Mesothelial cell of epicardium (in vitro differentiated cells): ENCODE results near the gene MARCHF11. TPM values are rescaled to one million over a fixed set of nuclear protein-coding genes. Genes with fewer than 3 reads are reported as not detected.

ENCODE experiments used
- DNase-seq, 2 experiments: peaks; one replicate each; pipeline ENCODE4 v3.0.0; 2021; ENCODE audit warnings: low spot score in 2 of 2; ENCODE audit not compliant: unreplicated experiment in 2 of 2
- H3K27ac Mint-ChIP-seq: 2 replicates; pipeline ENCODE4 v1.8.0; 2021; ENCODE audit warnings: mixed read lengths
- H3K27me3 Mint-ChIP-seq: 2 replicates; pipeline ENCODE4 v1.8.0; 2021; ENCODE audit warnings: low read depth, mixed read lengths
- H3K36me3 Mint-ChIP-seq: 2 replicates; pipeline ENCODE4 v1.8.0; 2021; ENCODE audit warnings: mixed read lengths
- H3K4me1 Mint-ChIP-seq: 2 replicates; pipeline ENCODE4 v1.8.0; 2021; ENCODE audit warnings: mixed read lengths
- H3K4me3 Mint-ChIP-seq: 2 replicates; pipeline ENCODE4 v1.8.0; 2021; ENCODE audit warnings: mild to moderate bottlenecking, moderate library complexity, mixed read lengths
- H3K9me3 Mint-ChIP-seq: 2 replicates; pipeline ENCODE4 v1.8.0; 2021; ENCODE audit warnings: mixed read lengths
- CTCF ChIP-seq: fragments of 200-600 bp; sonication (generic); IDR thresholded peaks from one replicate; pipeline ENCODE4 v1.5.0; 2021; ENCODE audit warnings: antibody characterized with exemption; ENCODE audit not compliant: unreplicated experiment
- total RNA-seq: library from RNA; stranded (reverse); gene quantifications from 3 replicates; pipeline ENCODE4 v1.2.1, GENCODE V29; 2021

The MARCHF11 gene
- total RNA-seq, 1 donor from 2014 or later: not detected

- no peak for TF ChIP-seq CTCF
- Mint-ChIP-seq H3K27ac (no peak overlapping the region), H3K9me3 (no peaks in the 10 kb centered on the region), H3K36me3 (no peaks in the 10 kb centered on the region), H3K4me1 (no peaks in the 10 kb centered on the region), H3K27me3 (peaks cover 7% of the 10 kb centered on the region), H3K4me3 (no peak overlapping the region)
- no peak for DNase-seq
These were observed 97.5 kb downstream of the MARCHF11 start for GRCh38 chr5:16082053-16082452.

- DNase-seq: no peak
- Mint-ChIP-seq H3K4me1 (no peaks in the 10 kb centered on the region), H3K36me3 (no peaks in the 10 kb centered on the region), H3K4me3 (no peak overlapping the region), H3K27me3 (peaks cover 7% of the 10 kb centered on the region), H3K27ac (no peak overlapping the region), H3K9me3 (no peaks in the 10 kb centered on the region)
- TF ChIP-seq CTCF: no peak
These were observed 98.1 kb downstream of the MARCHF11 start for GRCh38 chr5:16081376-16081955.

GRCh38 chr5:16076657-16077056 is 102.9 kb downstream of the MARCHF11 start:
- Mint-ChIP-seq H3K9me3 (no peaks in the 10 kb centered on the region), H3K4me3 (no peak overlapping the region)
- TF ChIP-seq CTCF: no peak

GRCh38 chr5:16074358-16074757 is 105.2 kb downstream of the MARCHF11 start:
- Mint-ChIP-seq H3K27me3 (peaks cover 4% of the 10 kb centered on the region), H3K27ac (no peak overlapping the region), H3K9me3 (no peaks in the 10 kb centered on the region), H3K4me3 (no peak overlapping the region), H3K36me3 (no peaks in the 10 kb centered on the region), H3K4me1 (no peaks in the 10 kb centered on the region)
- TF ChIP-seq CTCF: no peak
- no peak for DNase-seq

More at GRCh38 chr5:16076657-16077056, 102.9 kb downstream of the MARCHF11 start:
- Mint-ChIP-seq H3K27me3 (peaks cover 7% of the 10 kb centered on the region), H3K27ac (no peak overlapping the region), H3K36me3 (no peaks in the 10 kb centered on the region), H3K4me1 (no peaks in the 10 kb centered on the region)
- DNase-seq: no peak

- H3K27me3 Mint-ChIP-seq: peaks cover 14% of the 10 kb centered on the region
- H3K9me3 Mint-ChIP-seq: no peaks in the 10 kb centered on the region
- DNase-seq: no peak
- H3K27ac Mint-ChIP-seq: no peak overlapping the region
- H3K4me1 Mint-ChIP-seq: no peaks in the 10 kb centered on the region
- no peak for TF ChIP-seq CTCF
- no peak overlapping the region for H3K4me3 Mint-ChIP-seq
- H3K36me3 Mint-ChIP-seq: no peaks in the 10 kb centered on the region
These were observed 107.0 kb downstream of the MARCHF11 start for GRCh38 chr5:16072616-16073015.

- Mint-ChIP-seq H3K27ac (no peak overlapping the region), H3K4me1 (no peaks in the 10 kb centered on the region), H3K9me3 (no peaks in the 10 kb centered on the region), H3K36me3 (no peaks in the 10 kb centered on the region), H3K4me3 (no peak overlapping the region), H3K27me3 (peaks cover 24% of the 10 kb centered on the region)
- no peak for TF ChIP-seq CTCF
- no peak for DNase-seq
These were observed 112.2 kb downstream of the MARCHF11 start for GRCh38 chr5:16067415-16067814.
